IPS DF 4.7 (cell line): ENCODE data around the gene WDFY3.

Experiments used
- DNase-seq: peaks from one replicate; pipeline ENCODE4 v3.0.0-alpha.2; 2013; ENCODE audit warnings: low spot score; ENCODE audit errors: extremely low read depth

The WDFY3 gene

GRCh38 chr4:84913176-84913575 is 53.3 kb downstream of the WDFY3 start:
- DNase-seq = no peak

GRCh38 chr4:84912741-84913140 is 53.7 kb downstream of the WDFY3 start:
- DNase-seq = no peak

- no peak for DNase-seq
Measured at GRCh38 chr4:84908876-84909275, 57.6 kb downstream of the WDFY3 start.

GRCh38 chr4:84907145-84907544 is 59.3 kb downstream of the WDFY3 start:
- DNase-seq = no peak

- DNase-seq = no peak
Measured at GRCh38 chr4:84905646-84906045, 60.8 kb downstream of the WDFY3 start.

GRCh38 chr4:84901740-84902281 is 64.7 kb downstream of the WDFY3 start:
- DNase-seq = no peak

GRCh38 chr4:84901173-84901572 is 65.3 kb downstream of the WDFY3 start:
- DNase-seq = no peak

- DNase-seq = no peak
Measured at GRCh38 chr4:84899616-84900015, 66.9 kb downstream of the WDFY3 start.

GRCh38 chr4:84897516-84897915 is 69.0 kb downstream of the WDFY3 start:
- no peak for DNase-seq

- no peak for DNase-seq
Measured at GRCh38 chr4:84895283-84895682, 71.2 kb downstream of the WDFY3 start.

GRCh38 chr4:84894621-84895020 is 71.9 kb downstream of the WDFY3 start:
- DNase-seq = no peak

- no peak for DNase-seq
Measured at GRCh38 chr4:84892950-84893349, 73.5 kb downstream of the WDFY3 start.

GRCh38 chr4:84887824-84888223 is 78.7 kb downstream of the WDFY3 start:
- no peak for DNase-seq

GRCh38 chr4:84879651-84880200 is 86.8 kb downstream of the WDFY3 start:
- DNase-seq = no peak

- DNase-seq = no peak
Measured at GRCh38 chr4:84878546-84878945, 87.9 kb downstream of the WDFY3 start.

- DNase-seq = no peak
Measured at GRCh38 chr4:84878090-84878489, 88.4 kb downstream of the WDFY3 start.

- DNase-seq = no peak
Measured at GRCh38 chr4:84877051-84877833, 89.2 kb downstream of the WDFY3 start.

- no peak for DNase-seq
Measured at GRCh38 chr4:84875636-84876371, 90.7 kb downstream of the WDFY3 start.

GRCh38 chr4:84874619-84875018 is 91.9 kb downstream of the WDFY3 start:
- DNase-seq = no peak

GRCh38 chr4:84870398-84871163 is 95.9 kb downstream of the WDFY3 start:
- peak; percentile 92 for DNase-seq

GRCh38 chr4:84866295-84866694 is 100.2 kb downstream of the WDFY3 start:
- DNase-seq = no peak
